ENCODE results near the gene NDUFV1. TPM values are rescaled to one million over a fixed set of nuclear protein-coding genes. Genes with fewer than 3 reads are reported as not detected.
"Not testable (repeated sequence)": the region's sequence is repeated elsewhere in the genome, so short reads cannot be mapped to it uniquely, and the experiment has no call there.

Gene NDUFV1
- total RNA-seq, 1 donor = 158 TPM

DNA sequence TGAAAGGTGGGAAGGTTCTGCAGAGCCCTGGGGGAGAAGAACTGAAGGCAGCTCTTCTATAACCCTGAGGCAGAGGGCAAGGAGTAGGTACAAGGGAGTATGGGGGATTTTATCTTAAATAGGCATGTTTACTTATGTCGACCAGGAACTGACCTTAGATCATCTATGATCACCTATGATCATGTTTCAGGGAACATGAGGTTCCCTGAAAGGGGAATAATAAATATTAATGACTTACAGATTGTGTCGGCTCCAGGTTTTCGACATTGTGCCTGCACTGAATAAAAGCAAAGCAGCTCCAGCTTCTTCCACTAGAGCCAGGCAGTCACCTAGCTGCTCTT is 13.2 kb upstream of the NDUFV1 start:
- H4K20me1 ChIP-seq (ENCODE audit: insufficient read depth, low read length) = no peaks in the 10 kb centered on the region
- DNase-seq (ENCODE audit: insufficient read length, low spot score, missing footprints) = no peak
- H3K36me3 ChIP-seq (ENCODE audit: insufficient read depth, low read length) = no peaks in the 10 kb centered on the region
- H3K4me3 ChIP-seq (ENCODE audit: insufficient read depth, low read length) = no peak overlapping the region
- no peak for TF ChIP-seq CTCF (IDR thresholded peaks at IDR 0.05; ENCODE audit: extremely low read depth, low read depth, low read length)
- H3K79me2 ChIP-seq (ENCODE audit: insufficient read depth, low read length) = no peaks in the 10 kb centered on the region
- H3K4me2 ChIP-seq (ENCODE audit: insufficient read depth, low read length) = no peak overlapping the region
- H3K4me1 ChIP-seq (ENCODE audit: insufficient read depth, low read length) = no peaks in the 10 kb centered on the region
- H3K27ac ChIP-seq (ENCODE audit: low read depth, low read length) = no peak overlapping the region
- no peaks in the 10 kb centered on the region for H3K9me3 ChIP-seq (ENCODE audit: low read depth, low read length)
- no peaks in the 10 kb centered on the region for H3K27me3 ChIP-seq (ENCODE audit: insufficient read depth, low read length)
- no peak overlapping the region for H2AFZ ChIP-seq (ENCODE audit: low read length)

DNA sequence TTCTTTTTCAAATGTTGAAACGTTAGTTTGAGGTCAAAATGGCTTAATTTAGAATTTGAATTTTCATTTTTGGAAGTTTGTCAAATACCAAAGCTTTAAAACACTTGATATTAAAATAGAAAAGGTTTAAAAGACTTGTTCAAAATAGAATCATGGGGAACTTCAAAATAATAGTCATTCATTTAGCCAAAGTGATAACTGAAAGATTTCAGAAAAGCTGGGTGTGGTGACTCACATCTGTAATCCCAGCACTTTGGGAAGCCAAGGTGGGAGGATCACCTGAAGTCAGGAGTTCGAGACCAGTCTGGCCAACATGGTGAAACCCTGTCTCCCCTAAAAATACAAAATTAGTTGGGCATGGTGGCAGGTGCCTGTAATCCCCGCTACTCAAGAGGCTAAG is 12.3 kb upstream of the NDUFV1 start:
- Histone ChIP-seq H3K4me2 (ENCODE audit: insufficient read depth, low read length) (no peak overlapping the region), H3K27ac (ENCODE audit: low read depth, low read length) (no peak overlapping the region), H2AFZ (ENCODE audit: low read length) (no peak overlapping the region), H4K20me1 (ENCODE audit: insufficient read depth, low read length) (no peaks in the 10 kb centered on the region), H3K27me3 (ENCODE audit: insufficient read depth, low read length) (peaks cover under 1% of the 10 kb centered on the region), H3K79me2 (ENCODE audit: insufficient read depth, low read length) (no peaks in the 10 kb centered on the region), H3K4me3 (ENCODE audit: insufficient read depth, low read length) (no peak overlapping the region), H3K36me3 (ENCODE audit: insufficient read depth, low read length) (no peaks in the 10 kb centered on the region), H3K4me1 (ENCODE audit: insufficient read depth, low read length) (no peaks in the 10 kb centered on the region), H3K9me3 (ENCODE audit: low read depth, low read length) (no peaks in the 10 kb centered on the region)
- DNase-seq (ENCODE audit: insufficient read length, low spot score, missing footprints) = no peak
- no peak for TF ChIP-seq CTCF (IDR thresholded peaks at IDR 0.05; ENCODE audit: extremely low read depth, low read depth, low read length)

- Histone ChIP-seq H4K20me1 (ENCODE audit: insufficient read depth, low read length) (no peaks in the 10 kb centered on the region), H3K27ac (ENCODE audit: low read depth, low read length) (no peak overlapping the region), H3K4me1 (ENCODE audit: insufficient read depth, low read length) (no peaks in the 10 kb centered on the region), H3K79me2 (ENCODE audit: insufficient read depth, low read length) (no peaks in the 10 kb centered on the region), H3K4me3 (ENCODE audit: insufficient read depth, low read length) (no peak overlapping the region), H3K4me2 (ENCODE audit: insufficient read depth, low read length) (no peak overlapping the region), H3K36me3 (ENCODE audit: insufficient read depth, low read length) (no peaks in the 10 kb centered on the region), H3K9me3 (ENCODE audit: low read depth, low read length) (no peaks in the 10 kb centered on the region), H3K27me3 (ENCODE audit: insufficient read depth, low read length) (peaks cover 11% of the 10 kb centered on the region), H2AFZ (ENCODE audit: low read length) (no peak overlapping the region)
- no peak for TF ChIP-seq CTCF (IDR thresholded peaks at IDR 0.05; ENCODE audit: extremely low read depth, low read depth, low read length)
- DNase-seq (ENCODE audit: insufficient read length, low spot score, missing footprints) = no peak
Measured at GRCh38 chr11:67596753-67597300, 9.9 kb upstream of the NDUFV1 start.

GRCh38 chr11:67597458-67597857 is 9.3 kb upstream of the NDUFV1 start:
- H3K27ac ChIP-seq (ENCODE audit: low read depth, low read length); H3K4me1 ChIP-seq (ENCODE audit: insufficient read depth, low read length); H4K20me1 ChIP-seq (ENCODE audit: insufficient read depth, low read length); H2AFZ ChIP-seq (ENCODE audit: low read length); H3K4me3 ChIP-seq (ENCODE audit: insufficient read depth, low read length); H3K4me2 ChIP-seq (ENCODE audit: insufficient read depth, low read length); DNase-seq (ENCODE audit: insufficient read length, low spot score, missing footprints); H3K79me2 ChIP-seq (ENCODE audit: insufficient read depth, low read length); H3K36me3 ChIP-seq (ENCODE audit: insufficient read depth, low read length); H3K9me3 ChIP-seq (ENCODE audit: low read depth, low read length): not testable (repeated sequence)
- H3K27me3 ChIP-seq (ENCODE audit: insufficient read depth, low read length) = peaks cover 11% of the 10 kb centered on the region

DNA sequence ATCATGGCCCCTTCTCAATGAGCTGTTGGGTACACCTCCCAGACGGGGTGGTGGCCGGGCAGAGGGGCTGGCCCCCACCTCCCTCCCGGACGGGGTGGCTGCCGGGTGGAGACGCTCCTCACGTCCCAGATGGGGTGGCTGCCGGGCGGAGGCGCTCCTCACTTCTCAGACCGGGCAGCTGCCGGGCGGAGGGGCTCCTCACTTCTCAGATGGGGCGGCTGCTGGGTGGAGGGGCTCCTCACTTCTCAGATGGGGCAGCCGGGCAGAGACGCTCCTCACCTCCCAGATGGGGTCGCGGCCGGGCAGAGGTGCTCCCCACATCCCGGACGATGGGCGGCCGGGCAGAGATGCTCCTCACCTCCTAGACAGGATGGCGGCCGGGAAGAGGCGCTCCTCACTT is 8.8 kb upstream of the NDUFV1 start:
- not testable (repeated sequence) for H2AFZ ChIP-seq (ENCODE audit: low read length); DNase-seq (ENCODE audit: insufficient read length, low spot score, missing footprints); H3K4me3 ChIP-seq (ENCODE audit: insufficient read depth, low read length); H4K20me1 ChIP-seq (ENCODE audit: insufficient read depth, low read length); H3K36me3 ChIP-seq (ENCODE audit: insufficient read depth, low read length); H3K27ac ChIP-seq (ENCODE audit: low read depth, low read length); H3K4me1 ChIP-seq (ENCODE audit: insufficient read depth, low read length); H3K79me2 ChIP-seq (ENCODE audit: insufficient read depth, low read length); H3K9me3 ChIP-seq (ENCODE audit: low read depth, low read length); H3K4me2 ChIP-seq (ENCODE audit: insufficient read depth, low read length)
- H3K27me3 ChIP-seq (ENCODE audit: insufficient read depth, low read length) = peaks cover 11% of the 10 kb centered on the region
